HG03520 (cell line): ENCODE measurements around the gene OR10G2.
"Not testable (repeated sequence)": the region's sequence is repeated elsewhere in the genome, so short reads cannot be mapped to it uniquely, and the experiment has no call there.

Source experiments
- ATAC-seq: cut with Tn5 transposase; IDR thresholded peaks from one replicate; pipeline ENCODE4 v1.9.1; 2021; ENCODE audit warnings: mild to moderate bottlenecking, moderate library complexity; ENCODE audit not compliant: unreplicated experiment

The OR10G2 gene

GRCh38 chr14:21634840-21635239, at the start of gene OR10G2:
Gene OR10G2, minus strand, starts transcription at chr14:21634940. Its CDS starts 98 bp downstream, at chr14:21634842.
- no peak for ATAC-seq

- ATAC-seq, result no peak
These were observed 45.3 kb upstream of the OR10G2 start for GRCh38 chr14:21680072-21680471.

DNA sequence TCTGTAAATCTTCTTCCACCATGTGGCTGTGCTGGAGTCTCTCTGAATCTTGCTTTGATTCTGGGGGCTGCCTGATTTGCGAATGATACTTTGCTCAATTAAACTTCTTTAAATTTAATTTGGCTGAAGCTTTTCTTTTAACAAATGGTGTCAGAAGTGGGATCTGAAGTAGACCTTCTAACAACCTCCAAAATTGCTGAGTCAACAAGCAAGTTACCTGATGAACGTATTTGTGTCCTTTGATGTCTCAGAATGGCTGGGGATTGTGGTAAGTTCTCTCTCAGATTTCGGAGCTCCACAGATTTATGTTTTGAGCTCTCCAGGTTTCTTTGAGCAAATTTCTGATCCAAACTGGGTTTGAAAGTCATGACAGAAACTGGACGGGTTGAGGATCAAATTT, 40.8 kb upstream of the OR10G2 start:
- no peak for ATAC-seq

GRCh38 chr14:21673718-21674117, 39.0 kb upstream of the OR10G2 start, which contains the start of gene OR4E1:
Gene OR4E1, minus strand, starts transcription at chr14:21673818. Its CDS starts 2,883 bp downstream, at chr14:21670935.
- no peak for ATAC-seq

- ATAC-seq, result no peak
These were observed 37.4 kb upstream of the OR10G2 start for GRCh38 chr14:21672116-21672515.

DNA sequence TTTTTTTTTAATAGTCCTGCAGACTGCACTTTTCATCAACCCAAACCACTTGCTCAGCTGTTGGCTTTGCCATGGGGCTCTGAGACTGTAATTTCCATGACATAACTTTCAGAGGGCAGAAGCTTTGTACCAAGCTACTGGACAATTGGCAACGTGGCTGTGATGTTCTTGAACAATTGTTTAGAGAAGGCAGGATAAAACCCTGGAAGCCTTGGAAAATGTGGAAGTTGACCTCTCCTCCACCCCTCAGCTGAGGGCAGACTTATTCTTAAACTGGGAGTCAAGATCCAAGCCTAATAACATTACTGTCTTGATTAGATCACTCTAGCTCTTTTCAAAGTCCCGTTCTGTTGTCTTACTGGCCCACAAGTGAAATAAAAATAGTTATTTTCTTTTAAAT, 36.6 kb upstream of the OR10G2 start:
- ATAC-seq, result no peak

GRCh38 chr14:21669284-21669683, 34.5 kb upstream of the OR10G2 start:
- ATAC-seq, result no peak

- no peak for ATAC-seq
These were observed 33.6 kb upstream of the OR10G2 start for GRCh38 chr14:21668377-21668776.

DNA sequence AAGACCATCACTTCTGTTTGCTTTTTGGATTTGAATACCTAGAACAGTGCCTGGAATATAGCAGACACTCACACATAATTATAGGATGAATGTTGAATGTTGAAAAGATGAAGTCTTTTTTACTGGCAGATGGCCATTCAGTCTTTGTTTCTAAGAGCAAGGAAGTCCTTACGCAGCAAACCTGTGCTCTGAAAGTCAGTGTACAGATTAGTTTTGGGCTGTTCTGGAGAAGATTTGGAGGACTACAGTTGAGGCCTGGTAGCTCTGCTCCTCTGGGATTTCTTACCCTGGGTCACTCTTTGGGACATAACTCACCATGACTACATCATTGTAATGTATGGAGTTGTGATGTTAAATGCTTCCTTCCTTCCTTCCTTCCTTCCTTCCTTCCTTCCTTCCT, 22.2 kb upstream of the OR10G2 start:
- ATAC-seq, result no peak

DNA sequence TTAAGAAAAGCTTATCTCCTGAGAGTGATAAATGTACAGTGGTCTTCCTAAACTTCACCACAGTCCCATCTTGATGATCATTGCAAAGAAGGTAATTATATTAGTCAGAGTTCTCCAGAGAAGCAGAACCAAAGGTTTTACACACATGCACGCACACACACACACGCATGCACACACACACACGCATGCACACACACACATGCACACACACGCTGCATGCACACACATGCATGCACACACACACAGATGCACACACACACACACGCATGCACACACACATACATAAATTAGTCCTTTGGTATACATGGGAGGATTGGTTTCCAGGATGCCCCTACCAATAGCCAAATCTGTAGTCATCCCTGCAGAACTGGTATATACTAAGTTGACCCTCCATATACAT, 19.5 kb upstream of the OR10G2 start:
- ATAC-seq, result no peak

GRCh38 chr14:21653331-21653885, 18.7 kb upstream of the OR10G2 start, which contains the start of gene OR4E2:
Gene OR4E2, plus strand, starts transcription at chr14:21653835. Its CDS starts 11,248 bp downstream, at chr14:21665083.
- ATAC-seq, result no peak

DNA sequence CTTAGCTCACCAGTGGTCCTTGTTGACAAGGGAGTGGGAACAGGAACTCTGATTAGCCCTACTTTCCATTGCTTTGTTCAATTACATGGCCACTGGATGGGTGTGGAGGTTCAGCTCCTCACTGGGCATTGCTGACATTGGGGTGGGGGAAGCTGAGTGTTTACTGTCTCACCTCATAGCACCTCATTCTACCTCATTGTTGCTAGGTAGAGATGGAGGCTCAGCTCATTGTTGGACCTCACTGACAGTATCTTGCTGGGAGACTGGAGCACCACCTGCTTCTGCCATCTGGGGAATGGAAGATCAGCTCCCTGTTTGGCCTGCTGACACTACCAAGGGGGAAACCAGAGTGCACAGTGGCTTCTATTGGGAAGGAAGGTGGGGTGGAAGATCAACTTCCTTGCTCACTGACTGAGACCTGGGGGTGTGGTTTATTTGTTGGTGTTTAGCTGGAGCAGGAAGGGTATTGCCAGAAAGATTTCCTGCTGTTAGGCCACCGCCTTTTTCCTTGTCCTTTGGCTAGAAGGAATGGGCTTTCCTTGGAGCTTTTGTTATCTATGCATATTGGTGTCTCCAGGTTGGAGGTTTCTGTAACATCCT, 17.6 kb upstream of the OR10G2 start:
- no peak for ATAC-seq

- ATAC-seq, result no peak
These were observed 12.6 kb upstream of the OR10G2 start for GRCh38 chr14:21647380-21647779.

DNA sequence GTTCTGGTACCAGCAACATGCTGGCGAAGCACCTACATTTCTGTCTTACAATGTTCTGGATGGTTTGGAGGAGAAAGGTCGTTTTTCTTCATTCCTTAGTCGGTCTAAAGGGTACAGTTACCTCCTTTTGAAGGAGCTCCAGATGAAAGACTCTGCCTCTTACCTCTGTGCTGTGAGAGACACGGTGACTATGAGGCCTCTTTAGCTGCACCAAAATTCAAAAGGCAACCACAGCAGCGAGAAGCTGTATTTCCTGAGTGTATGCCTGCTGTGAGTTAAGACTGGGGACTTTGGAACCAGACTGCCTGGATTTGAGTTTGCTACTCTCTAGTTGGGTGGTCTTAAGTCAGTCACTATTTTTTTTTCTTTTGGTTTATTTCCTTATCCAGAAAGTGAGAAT, 8.7 kb upstream of the OR10G2 start:
- ATAC-seq, result no peak

DNA sequence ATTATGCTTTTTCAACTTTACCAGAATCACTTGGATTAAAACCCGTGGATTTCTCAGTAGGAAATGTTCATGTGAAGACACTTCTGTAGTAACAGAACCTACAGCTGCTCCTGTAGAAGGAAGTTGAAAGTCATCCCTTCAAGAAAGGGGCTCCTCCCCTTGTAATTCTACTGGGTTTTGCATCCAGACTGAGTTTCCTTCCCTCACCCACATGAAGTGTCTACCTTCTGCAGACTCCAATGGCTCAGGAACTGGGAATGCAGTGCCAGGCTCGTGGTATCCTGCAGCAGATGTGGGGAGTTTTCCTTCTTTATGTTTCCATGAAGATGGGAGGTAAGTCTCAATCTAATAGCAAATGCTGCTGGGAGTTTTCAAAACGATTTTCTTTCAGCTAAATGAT, 7.9 kb upstream of the OR10G2 start:
- ATAC-seq, result no peak

GRCh38 chr14:21631084-21631483, 3.7 kb downstream of the OR10G2 start:
- no peak for ATAC-seq

- not testable (repeated sequence) for ATAC-seq
These were observed 4.2 kb downstream of the OR10G2 start for GRCh38 chr14:21630503-21630902.

- no peak for ATAC-seq
These were observed 8.1 kb downstream of the OR10G2 start for GRCh38 chr14:21626491-21627230.

DNA sequence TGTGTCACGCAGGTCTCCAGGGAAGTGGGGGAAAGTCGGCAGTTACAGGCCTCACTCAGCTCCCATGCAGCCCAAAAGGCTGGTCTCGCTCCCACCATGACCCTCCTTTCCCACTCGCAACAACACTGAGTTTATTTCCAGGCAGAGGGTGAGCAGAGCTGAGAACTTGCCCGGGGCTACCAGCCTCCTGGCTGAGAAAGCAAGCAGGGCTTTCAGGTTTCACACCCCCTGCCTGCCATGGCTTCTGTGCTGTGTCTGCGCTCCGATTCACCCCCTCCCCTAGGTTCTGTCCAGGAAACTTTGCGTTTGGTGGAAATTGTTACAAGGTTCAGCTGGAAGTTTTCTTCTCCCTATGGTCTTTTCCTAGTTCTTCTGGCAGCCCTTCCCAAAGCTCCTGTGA, 17.1 kb downstream of the OR10G2 start:
- no peak for ATAC-seq

GRCh38 chr14:21614240-21614639, 20.5 kb downstream of the OR10G2 start:
- ATAC-seq, result no peak

GRCh38 chr14:21612324-21612723, 22.4 kb downstream of the OR10G2 start:
- no peak for ATAC-seq

DNA sequence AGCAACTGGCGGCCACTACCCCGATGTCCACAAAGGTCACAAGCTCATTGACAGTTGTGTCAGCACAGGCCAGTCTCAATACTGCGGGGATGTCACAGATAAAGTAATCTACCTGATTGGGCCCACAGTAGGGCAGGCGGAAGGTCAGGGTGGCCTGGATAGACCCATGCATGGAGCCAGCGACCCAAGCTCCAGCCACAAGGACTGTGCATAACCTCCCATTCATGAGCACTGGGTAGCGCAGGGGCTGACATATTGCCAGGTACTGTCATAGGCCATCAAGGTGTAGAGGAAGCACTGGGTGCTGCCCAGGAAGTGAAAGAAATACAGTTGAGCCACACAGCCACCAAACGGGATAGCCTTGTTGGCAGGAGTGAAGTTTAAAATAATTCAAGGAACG, 32.6 kb downstream of the OR10G2 start:
- ATAC-seq, result not testable (repeated sequence)
